GM18870 (cell line): Measurements from ENCODE around the gene MAPK8IP3.

Experiments
- ATAC-seq: cut with Tn5 transposase; IDR thresholded peaks from one replicate; pipeline ENCODE4 v1.9.1; 2021; ENCODE audit warnings: moderate library complexity; ENCODE audit not compliant: unreplicated experiment

MAPK8IP3 gene

DNA sequence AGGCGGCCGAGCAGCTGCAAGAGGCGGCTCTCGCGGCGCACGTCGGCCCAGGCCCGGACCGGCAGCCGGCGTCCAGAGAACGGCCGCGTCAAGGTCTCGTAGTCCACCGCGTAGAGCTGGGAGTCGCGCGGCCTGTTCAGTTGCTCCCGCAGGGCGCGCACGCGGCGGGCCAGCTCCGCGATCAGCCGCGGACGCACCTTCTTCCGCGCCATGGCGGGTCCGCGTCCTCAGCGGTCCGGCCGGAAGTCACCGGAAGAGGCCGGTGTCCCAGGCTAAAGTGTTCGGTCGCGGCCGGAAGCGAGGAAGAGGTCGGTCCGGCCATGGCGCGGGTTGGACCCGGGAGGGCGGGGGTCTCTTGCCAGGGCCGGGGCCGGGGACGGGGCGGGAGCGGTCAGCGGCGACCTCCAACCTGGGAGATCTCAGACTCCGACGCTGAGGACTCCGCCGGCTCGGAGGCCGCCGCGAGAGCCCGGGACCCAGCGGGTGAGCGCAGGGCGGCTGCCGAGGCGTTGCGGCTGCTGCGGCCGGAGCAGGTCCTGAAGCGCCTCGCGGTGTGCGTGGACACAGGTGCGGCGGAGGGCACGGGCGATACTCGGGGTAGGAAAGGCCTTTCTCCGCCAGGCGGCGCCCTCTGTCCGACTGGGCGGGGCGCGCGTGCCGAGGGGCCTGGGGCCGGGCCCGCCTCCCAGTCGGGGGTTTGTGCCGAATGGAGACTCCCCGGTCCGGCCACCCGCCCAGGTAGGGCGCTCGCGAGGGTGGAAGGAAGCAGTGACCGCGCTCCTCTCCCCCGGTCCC is 67.1 kb downstream of the MAPK8IP3 start, which contains the start of gene MRPS34:
Gene MRPS34, minus strand, starts transcription at position 227 of the 795 bp plus-strand sequence. Its CDS starts 15 bp downstream, at position 212.
- ATAC-seq = peak; percentile 38

DNA sequence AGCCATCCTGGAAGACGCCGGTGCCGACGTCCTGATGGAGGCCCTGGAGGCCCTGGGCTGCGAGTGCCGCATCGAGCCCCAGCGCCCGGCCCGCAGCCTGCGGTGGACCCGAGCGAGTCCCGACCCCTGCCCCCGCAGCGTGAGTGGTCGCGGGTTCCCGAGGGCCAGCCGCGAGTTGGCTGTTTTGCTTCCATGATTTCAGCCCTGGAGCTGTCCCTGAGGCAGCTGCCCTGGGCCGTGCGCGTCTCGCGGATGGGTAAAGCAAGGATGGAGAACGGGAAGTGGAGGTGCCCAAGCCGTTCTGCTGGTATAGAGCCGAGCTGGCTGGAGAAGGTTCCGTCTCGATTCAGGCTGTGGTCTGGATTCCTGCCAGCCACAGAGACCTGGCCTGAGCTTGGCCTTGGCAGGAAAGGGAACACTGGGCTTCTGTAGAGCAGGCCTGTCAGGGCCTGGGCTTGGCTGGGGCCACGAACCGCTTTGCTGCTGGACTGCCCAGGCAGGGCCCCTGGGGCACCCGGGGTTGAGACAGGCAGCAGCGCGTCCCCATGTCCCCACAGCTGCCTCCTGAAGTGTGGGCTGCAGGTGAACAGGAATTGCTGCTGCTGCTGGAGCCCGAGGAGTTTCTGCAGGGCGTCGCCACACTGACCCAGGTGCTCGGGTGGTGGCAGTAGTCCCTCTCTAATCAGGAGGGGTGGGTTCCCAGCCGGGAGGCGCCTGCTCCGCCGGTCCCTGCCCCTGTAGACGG is 67.9 kb downstream of the MAPK8IP3 start:
- ATAC-seq = no peak

DNA sequence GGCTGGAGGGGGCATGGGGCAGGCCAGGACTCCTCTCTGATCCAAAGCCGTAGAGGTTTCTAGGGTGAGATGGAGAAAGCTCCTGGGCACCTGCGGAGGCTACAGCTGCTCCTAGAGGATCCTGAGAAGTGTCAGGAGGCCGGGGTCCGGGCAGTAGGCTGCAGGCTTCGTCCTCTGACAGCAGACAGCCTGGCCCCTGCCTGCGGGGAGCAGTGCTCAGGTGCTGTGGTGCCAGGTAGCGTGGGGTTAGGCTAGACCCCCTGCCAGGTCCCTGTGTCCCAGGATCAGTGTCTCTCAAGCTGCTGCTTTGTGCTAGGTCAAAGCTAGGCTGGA is 68.4 kb downstream of the MAPK8IP3 start:
- ATAC-seq = no peak

DNA sequence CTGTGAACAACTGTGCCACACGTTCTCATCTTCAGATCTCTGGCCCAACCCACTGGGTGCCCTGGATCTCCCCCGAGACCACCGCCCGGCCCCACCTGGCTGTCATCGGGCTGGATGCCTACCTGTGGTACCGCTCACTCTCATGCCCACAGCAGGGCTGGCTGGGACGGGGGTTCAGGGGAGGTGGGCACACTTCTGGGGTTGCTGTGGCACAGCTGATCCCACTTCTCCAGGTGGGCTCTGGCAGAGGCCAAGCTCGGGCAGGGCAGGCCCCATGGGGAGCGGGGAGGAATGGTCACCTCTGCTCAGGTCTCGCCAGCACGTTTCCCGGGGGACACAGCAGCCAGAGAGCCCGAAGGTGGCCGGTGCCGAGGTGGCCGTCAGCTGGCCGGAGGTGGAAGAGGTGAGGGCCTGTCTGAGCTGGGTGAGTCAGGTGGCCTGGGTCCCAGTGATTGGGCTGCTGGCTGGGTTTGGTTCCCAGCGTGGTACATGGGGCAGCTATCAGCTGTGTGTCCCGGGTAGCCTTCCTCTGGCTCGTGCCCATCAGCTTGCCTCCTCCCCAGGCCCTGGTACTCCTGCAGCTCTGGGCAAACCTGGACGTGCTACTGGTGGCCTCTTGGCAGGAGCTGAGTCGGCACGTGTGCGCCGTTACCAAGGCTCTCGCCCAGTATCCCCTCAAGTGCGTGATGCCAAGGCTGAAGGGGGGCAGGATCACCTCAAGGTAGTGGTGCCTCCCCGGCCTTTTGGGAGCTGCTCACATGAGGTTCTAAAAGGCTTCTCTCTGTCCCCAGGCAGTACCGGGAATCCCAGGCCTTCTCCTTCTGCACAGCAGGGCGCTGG is 69.2 kb downstream of the MAPK8IP3 start:
- ATAC-seq = no peak

DNA sequence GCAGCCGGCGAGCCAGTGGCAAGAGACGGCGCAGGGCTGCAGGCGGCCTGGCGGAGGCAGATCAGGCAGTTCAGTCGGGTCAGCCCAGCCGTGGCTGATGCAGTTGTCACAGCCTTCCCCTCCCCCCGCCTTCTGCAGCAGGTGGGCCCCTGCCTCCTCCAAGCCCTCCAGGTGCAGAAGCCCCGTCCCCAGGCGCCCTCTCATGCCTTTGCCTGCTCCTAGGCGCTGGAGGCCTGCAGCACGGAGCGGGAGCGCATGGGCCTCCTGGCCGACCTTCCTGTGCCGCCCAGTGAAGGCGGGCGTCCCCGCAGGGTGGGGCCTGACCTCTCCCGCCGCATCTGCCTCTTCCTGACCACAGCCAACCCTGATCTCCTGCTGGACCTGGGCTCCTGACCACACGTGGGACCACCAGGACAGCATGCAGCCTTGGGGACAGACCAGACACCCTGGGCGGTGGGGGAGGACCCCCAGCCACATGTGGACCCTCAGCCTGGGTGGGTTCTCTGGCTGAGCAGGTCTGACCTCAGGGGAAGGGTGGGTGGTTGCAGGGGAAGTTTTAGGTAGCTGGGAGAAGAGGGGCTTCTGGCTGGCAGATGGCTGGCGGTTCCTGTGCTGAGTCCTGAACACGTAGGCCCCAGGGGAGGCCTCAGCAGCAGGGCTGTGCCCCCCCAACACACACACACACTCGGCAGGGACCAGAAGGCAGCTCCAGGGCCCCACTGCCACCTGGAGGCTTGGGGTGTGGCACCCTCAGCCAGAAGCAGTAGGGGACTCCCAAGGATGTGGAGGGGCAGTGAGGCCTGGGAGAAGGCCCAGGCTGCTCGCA is 70.1 kb downstream of the MAPK8IP3 start:
- no peak for ATAC-seq

DNA sequence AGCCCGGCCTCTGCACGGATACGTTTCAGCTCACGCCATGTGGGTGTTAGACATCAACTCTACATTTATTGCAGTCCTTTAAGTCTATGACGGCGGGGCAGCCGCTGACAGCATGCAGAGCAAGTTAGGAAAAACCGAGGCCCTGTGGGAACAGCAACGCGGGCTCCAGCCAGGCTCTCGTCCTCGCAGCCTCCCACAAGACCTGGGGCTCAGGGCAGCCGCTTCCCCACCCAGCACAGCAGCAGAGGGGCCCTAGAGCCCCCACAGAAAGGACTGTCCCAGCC is 70.6 kb downstream of the MAPK8IP3 start:
- ATAC-seq = no peak

DNA sequence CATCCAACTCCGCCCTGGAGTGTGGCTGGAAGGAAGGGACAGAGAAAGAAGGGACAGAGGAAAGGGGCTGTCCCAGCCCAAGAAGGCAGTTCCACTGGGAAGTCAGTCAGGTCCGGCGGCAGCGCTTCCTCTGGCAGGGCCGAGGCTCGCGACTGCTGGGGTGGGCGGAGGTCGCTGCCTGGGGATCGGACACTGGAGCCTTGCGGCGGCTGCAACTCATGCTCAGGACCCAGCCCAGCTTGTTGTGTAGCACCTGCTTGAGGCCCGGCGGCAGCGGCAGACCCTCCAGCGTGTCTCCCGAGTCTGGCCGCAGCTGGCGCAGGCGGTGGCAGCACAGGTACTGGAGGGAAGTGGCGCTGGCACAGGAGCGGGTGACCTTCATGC is 71.0 kb downstream of the MAPK8IP3 start:
- ATAC-seq = no peak

DNA sequence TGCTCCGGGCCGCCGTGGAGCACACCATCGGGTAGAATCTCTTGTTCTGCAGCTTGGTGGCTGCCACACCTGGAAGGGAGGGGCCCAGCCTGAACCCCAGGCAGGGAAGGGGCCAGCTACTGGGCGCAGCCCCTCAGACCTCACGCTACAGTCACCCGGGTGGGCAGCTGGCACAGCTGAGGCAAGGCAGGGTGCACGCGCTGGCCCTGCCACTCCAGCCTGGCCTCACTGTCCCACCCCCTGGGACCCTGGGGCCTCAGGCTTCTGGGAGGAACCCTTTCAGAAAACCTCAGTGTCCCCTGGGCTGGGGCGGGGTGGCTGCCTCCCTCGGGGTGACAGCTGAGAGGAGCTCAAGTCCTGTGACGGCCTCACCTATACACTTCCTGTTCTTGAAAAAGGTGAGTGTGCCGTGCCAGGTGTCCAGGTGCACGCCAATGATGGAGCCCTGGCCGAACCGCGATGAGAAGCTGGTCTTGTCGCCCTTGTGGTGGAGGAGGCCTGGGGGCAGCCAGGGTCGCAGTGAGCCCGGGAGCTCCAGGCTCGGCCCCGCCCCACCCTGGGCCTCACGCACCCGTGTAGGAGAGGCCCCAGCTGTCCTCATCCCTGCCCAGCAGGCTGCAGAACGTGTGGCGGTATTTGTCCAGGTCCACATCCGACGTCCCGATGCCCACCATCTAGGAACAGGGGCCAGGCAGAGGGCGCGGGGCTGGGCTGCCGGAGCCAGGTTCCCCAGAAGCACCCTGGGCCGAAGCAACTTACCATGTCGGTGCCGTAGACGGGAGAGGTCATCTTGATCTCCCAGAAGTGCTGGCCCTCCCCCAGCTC is 71.6 kb downstream of the MAPK8IP3 start:
- no peak for ATAC-seq

DNA sequence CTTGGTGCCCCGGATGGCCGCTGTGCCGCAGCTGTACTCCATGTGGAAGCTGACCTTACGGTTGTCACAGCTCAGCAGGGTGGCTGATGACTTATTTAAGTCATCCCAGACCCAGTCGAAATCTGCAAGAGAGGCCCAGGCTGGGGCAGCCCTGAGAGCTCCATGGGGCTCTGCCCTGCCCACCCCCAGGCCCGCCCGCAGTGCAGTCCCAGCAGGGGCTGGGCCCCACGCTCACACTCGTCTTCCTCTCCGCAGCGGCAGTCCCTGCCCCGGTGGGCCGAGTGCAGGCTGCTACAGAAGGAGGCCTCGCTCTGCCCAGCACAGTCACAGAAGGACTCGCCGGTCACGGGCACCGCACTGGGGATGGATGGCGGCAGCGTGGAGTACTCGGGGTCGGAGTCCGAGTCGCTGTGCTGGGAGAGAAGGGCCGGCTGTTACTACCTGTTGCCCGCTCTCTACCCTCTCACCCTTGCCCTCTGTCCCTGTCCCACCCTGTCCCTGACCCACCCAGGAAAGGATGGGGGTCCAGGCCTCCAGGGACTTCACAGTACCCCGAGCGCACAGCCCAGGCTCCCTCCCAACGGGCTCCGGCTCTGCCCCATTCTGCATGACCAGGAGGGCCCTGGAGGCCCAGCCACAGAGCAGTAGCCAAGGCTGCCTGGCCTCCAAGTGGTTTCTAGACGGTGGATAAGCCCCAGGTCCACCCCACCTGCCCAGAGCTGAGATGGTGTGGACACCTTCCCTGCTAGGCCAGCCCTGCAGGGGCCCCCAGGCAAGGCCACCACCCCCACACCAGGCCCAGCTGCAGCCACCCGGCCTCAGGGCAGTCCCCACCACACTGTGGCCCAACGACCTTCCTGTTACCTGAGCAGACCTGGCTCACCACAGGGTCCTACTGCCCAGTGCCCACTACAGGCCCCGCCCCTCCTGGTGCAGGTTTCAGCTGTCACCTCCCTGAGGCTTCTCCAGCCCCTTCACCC is 72.5 kb downstream of the MAPK8IP3 start:
- no peak for ATAC-seq

DNA sequence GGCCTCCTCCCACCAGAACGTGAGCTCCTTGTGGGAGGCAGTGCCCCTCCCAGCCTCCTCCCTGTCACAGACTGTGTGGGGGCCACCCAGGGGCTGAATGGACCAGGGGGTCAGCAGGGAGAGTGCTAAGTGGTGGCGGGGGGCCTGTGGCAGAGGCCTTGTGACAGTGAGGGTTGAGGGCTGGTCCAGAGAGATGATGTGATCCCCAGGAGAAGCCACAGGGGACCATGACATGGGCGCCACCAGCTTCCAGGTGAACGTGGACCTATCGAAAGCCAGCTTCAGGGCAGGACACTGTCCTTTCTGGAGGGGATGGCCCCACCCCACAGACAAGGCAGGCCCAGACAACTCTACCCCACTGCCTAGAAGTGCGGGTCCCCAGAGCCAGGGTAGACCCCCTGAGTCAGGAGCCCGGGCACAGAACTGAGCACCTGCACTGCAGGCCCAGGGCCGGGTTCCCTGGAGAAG is 73.3 kb downstream of the MAPK8IP3 start:
- ATAC-seq = no peak

DNA sequence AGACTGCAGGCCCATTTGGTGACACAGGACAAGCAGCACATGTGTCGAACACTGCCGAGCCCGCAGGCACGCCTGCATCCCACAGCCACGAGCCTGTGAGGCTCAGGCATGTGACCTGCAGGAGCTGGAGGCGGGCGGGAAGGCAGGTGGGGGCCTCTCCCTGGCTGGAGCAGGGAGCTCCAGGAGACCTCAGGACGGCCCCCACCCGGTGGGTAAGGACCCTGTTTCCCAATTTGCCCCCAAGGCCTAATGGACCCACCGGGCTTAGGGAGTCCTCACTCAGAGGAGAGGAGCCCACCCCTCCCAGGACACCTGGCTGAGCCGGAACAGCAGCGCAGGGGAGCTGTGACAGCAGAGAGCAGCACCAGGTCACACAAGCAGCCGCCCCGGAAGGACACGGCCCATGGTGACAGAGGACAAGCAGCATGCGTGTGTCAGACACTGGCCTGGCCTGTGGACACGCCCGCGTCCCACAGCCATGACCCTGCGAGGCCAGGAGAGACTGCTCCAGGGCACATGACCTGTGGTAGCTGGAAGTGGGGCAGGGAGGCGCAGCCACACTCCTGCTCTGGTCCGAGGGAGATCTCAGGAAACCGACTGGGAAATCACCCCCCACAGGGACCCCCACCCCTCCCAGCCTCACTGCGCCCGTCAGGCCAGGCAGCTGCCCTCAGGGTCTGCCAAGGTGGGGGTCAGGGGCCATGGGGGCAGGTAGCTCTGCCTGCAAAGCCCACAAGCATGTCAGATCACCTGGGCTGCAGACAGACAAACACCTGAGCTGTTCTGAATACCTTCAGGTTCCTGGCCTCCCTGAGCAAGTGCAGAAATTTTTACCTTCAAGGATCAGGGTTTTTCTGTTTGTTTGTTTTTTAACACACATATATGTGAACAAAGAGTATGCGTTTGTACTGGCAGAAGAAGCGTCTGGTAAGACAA is 74.0 kb downstream of the MAPK8IP3 start:
- no peak for ATAC-seq

DNA sequence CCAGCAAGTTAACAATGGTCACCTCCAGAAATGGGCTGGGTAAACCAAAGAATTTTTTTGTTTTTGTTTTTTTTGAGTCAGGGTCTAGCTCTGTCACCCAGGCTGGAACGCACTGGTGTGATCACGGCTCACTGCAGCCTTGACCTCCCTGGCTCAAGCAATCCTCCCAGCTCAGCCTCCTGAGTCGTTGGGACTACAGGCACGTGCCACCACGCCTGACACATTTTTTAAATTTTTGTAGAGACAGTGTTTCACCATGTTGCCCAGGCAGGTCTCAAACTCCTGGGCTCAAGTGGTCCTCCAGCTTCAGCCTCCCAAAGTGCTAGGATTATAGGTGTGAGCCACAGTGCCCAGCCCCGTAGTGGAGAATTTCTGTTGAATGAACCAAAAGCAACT is 74.7 kb downstream of the MAPK8IP3 start:
- no peak for ATAC-seq

DNA sequence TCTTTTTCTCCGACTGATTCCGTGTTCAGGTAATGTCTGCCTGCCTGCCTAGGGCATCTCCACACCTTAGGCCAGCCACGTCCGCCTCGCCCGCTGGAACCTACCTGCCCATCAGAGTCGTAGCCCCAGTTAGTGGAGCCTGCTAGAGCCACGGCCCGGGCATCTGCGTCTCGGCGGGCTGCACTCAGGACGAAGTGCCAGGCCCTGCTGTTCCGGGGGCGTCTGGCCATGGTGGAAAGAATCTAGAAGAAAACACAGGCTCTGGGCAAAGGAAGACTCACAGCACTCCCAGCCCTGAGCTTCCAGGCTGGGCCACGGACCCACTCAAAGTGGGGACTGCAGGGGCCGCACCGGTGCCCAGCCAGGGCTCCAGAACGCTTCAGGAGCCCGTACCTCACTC is 75.3 kb downstream of the MAPK8IP3 start:
- ATAC-seq = no peak

DNA sequence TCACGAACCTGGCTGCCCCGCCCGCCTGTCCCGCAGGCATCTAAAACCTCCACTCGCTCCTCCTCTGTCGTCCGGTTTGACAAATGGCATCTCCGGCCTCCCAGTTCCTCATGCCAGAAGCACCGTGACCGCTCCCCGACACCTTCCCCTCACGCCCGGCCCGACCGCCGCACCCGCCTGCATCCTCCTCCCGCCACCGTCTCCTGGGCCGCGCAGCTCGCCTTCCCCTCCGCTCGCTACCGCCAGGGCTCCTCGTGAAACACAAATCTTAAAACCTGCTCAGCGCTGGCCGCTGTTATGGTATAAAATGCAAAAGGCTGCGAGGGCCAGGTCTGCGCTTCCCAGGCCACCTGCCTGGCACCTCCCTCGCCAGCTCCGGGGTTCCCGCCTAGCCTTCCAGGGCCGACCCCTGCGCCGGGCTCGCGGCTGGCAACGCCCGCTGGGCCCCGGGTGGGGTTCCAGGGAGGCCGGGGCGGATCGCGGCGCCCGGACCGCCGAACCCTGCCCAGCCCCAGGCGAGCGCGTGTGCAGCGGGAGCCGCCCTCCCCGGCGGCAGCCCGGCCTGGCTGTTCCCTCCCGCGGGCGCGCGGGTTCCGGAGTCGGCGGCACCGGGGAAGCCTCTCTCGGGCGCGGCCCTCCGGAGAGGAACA is 75.9 kb downstream of the MAPK8IP3 start:
- ATAC-seq = no peak

DNA sequence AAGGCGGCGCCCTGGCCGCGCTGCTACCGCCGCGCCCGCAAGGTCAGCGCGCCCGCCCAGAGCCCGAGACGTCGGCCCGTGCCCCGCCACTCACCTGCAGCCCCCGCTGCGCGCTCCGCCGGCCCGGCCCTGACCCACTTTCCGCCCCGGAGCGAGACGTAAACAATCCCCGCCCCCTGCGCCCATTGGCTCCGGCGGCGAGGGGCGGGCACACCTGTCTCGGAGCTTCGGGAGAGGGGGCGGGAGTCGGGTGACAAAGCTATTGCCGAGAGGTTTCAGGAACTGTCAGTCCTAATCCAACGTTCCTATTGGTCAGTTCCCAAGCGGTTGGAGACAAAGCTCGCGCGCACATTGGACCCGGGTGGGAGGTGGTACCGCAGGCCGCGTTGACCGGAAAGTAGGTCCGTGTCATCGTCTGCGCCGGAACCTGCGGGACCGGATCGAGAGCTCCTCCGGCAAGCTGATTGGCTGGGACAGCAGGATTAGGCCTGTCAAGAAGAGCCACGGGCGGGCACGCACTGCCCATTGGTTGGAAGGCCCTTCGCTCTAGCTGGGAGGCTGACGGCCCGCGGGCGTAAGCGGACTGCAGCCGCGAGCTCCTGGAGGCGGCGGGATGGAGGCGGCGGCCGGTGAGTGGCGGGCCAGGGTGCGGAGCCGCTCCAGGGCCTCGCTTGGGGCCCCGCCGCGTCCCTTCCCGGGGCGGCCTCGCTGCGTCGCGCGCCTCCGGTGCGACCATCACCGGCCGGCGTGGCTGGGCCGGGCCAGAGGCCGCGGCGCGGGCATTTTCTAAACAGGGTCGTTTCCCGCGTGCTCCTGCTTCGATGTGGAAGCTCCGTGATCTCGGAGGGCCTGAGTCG is 76.6 kb downstream of the MAPK8IP3 start, which contains the start of the genes NUBP2 and SPSB3:
Gene NUBP2, plus strand, starts transcription at position 553 of the 857 bp plus-strand sequence. Its CDS starts 61 bp downstream, at position 614.
Gene SPSB3, minus strand, starts transcription at position 164 of the 857 bp plus-strand sequence. CDS start 1,088 bp downstream, outside the sequence.
- peak; percentile 83 for ATAC-seq
